Loucy (cell line): ENCODE data around the gene PAQR4.

Experiments used
- H2AFZ ChIP-seq: fragments of 200-600 bp; sonication (generic); 2 replicates; pipeline ENCODE4 v1.6.0; 2016; ENCODE audit warnings: antibody characterized with exemption, mild to moderate bottlenecking, low read length, moderate library complexity
- H3F3A ChIP-seq: fragments of 200-600 bp; 2 replicates; pipeline ENCODE4 v1.6.0; 2016; ENCODE audit warnings: antibody characterized with exemption, low read depth, mild to moderate bottlenecking
- H3K27me3 ChIP-seq: fragments of 200-600 bp; sonication (generic); 2 replicates; pipeline ENCODE4 v1.6.1; 2014; ENCODE audit warnings: low read length, mild to moderate bottlenecking; ENCODE audit not compliant: insufficient read depth, poor library complexity, severe bottlenecking
- H3K36me3 ChIP-seq: fragments of 200-600 bp; sonication (generic); 2 replicates; pipeline ENCODE4 v1.6.1; 2016; ENCODE audit warnings: low read length; ENCODE audit not compliant: insufficient read depth
- H3K4me1 ChIP-seq: fragments of 200-600 bp; sonication (generic); 2 replicates; pipeline ENCODE4 v1.5.1; 2014; ENCODE audit warnings: low read length, mild to moderate bottlenecking; ENCODE audit not compliant: insufficient read depth, poor library complexity, severe bottlenecking
- H3K4me2 ChIP-seq: fragments of 200-600 bp; sonication (generic); 2 replicates; pipeline ENCODE4 v1.6.0; 2014; ENCODE audit warnings: antibody characterized with exemption, low read length, low read depth, mild to moderate bottlenecking; ENCODE audit not compliant: poor library complexity, severe bottlenecking
- H3K4me3 ChIP-seq: fragments of 200-600 bp; sonication (generic); 2 replicates; pipeline ENCODE4 v1.5.1; 2014; ENCODE audit warnings: low read length, mild to moderate bottlenecking, mixed read lengths; ENCODE audit not compliant: poor library complexity, severe bottlenecking
- H3K79me2 ChIP-seq: fragments of 200-600 bp; sonication (generic); 2 replicates; pipeline ENCODE4 v1.6.1; 2014; ENCODE audit warnings: low read length; ENCODE audit not compliant: insufficient read depth
- H3K9ac ChIP-seq: fragments of 200-600 bp; sonication (generic); 2 replicates; pipeline ENCODE4 v1.6.0; 2014; ENCODE audit warnings: mild to moderate bottlenecking, low read depth, low read length, moderate library complexity; ENCODE audit not compliant: poor library complexity, severe bottlenecking
- H3K9me2 ChIP-seq: fragments of 200-600 bp; sonication (generic); replicated peaks from 2 replicates; pipeline ENCODE4 v1.6.1; 2016; ENCODE audit warnings: low read depth, low read length, mixed read lengths
- H3K9me3 ChIP-seq: fragments of 200-600 bp; sonication (generic); 2 replicates; pipeline ENCODE4 v1.6.1; 2014; ENCODE audit warnings: mild to moderate bottlenecking, antibody characterized with exemption, low read length, low read depth; ENCODE audit not compliant: insufficient read depth
- H4K20me1 ChIP-seq: fragments of 200-600 bp; sonication (generic); 2 replicates; pipeline ENCODE4 v1.6.0; 2014; ENCODE audit warnings: antibody characterized with exemption, low read length, mild to moderate bottlenecking; ENCODE audit not compliant: insufficient read depth, poor library complexity, severe bottlenecking
- EZH2phosphoT487 ChIP-seq: fragments of 200-600 bp; IDR thresholded peaks from 2 replicates; pipeline ENCODE4 v1.6.1; 2018; ENCODE audit warnings: antibody characterized with exemption, mild to moderate bottlenecking, moderate library complexity, borderline replicate concordance
- TF ChIP-seq, protein P1 (sequence below): fragments of 200-600 bp; sonication (generic); conservative IDR thresholded peaks from 2 replicates; pipeline ENCODE4 v1.5.1; 2014; ENCODE audit warnings: mild to moderate bottlenecking, antibody characterized with exemption, low read length

PAQR4 gene

GRCh38 chr16:2990891-2991290 is 21.7 kb downstream of the PAQR4 start:
- no peaks in the 10 kb centered on the region for H3K36me3 ChIP-seq
- H3K27me3 ChIP-seq, result no peaks in the 10 kb centered on the region
- no peaks in the 10 kb centered on the region for H3K9me2 ChIP-seq
- no peaks in the 10 kb centered on the region for H3F3A ChIP-seq
- H3K9ac ChIP-seq, result no peak overlapping the region
- no peak overlapping the region for H3K4me3 ChIP-seq
- no peaks in the 10 kb centered on the region for H3K4me1 ChIP-seq
- H3K4me2 ChIP-seq, result no peak overlapping the region
- H4K20me1 ChIP-seq, result no peaks in the 10 kb centered on the region
- H3K79me2 ChIP-seq, result no peaks in the 10 kb centered on the region
- no peak for TF ChIP-seq EZH2phosphoT487
- TF ChIP-seq, protein P1, sequence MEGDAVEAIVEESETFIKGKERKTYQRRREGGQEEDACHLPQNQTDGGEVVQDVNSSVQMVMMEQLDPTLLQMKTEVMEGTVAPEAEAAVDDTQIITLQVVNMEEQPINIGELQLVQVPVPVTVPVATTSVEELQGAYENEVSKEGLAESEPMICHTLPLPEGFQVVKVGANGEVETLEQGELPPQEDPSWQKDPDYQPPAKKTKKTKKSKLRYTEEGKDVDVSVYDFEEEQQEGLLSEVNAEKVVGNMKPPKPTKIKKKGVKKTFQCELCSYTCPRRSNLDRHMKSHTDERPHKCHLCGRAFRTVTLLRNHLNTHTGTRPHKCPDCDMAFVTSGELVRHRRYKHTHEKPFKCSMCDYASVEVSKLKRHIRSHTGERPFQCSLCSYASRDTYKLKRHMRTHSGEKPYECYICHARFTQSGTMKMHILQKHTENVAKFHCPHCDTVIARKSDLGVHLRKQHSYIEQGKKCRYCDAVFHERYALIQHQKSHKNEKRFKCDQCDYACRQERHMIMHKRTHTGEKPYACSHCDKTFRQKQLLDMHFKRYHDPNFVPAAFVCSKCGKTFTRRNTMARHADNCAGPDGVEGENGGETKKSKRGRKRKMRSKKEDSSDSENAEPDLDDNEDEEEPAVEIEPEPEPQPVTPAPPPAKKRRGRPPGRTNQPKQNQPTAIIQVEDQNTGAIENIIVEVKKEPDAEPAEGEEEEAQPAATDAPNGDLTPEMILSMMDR, result no peak
- no peaks in the 10 kb centered on the region for H3K9me3 ChIP-seq
- H2AFZ ChIP-seq, result no peak overlapping the region

- H3F3A ChIP-seq, result no peaks in the 10 kb centered on the region
- no peak overlapping the region for H3K9ac ChIP-seq
- H3K4me3 ChIP-seq, result no peak overlapping the region
- no peaks in the 10 kb centered on the region for H3K27me3 ChIP-seq
- no peak overlapping the region for H3K4me2 ChIP-seq
- no peaks in the 10 kb centered on the region for H3K9me2 ChIP-seq
- no peaks in the 10 kb centered on the region for H4K20me1 ChIP-seq
- H3K4me1 ChIP-seq, result no peaks in the 10 kb centered on the region
- TF ChIP-seq EZH2phosphoT487, result no peak
- TF ChIP-seq, protein P1, result no peak
- H2AFZ ChIP-seq, result no peak overlapping the region
- H3K36me3 ChIP-seq, result no peaks in the 10 kb centered on the region
- no peaks in the 10 kb centered on the region for H3K9me3 ChIP-seq
- no peaks in the 10 kb centered on the region for H3K79me2 ChIP-seq
These were observed 22.6 kb downstream of the PAQR4 start for GRCh38 chr16:2991566-2992261.

- no peak for TF ChIP-seq EZH2phosphoT487
- TF ChIP-seq, protein P1, result no peak
- H3K4me1 ChIP-seq, result no peaks in the 10 kb centered on the region
- no peaks in the 10 kb centered on the region for H4K20me1 ChIP-seq
- no peaks in the 10 kb centered on the region for H3K27me3 ChIP-seq
- H3K9me2 ChIP-seq, result no peaks in the 10 kb centered on the region
- H3K4me3 ChIP-seq, result no peak overlapping the region
- H3K79me2 ChIP-seq, result no peaks in the 10 kb centered on the region
- H2AFZ ChIP-seq, result no peak overlapping the region
- no peak overlapping the region for H3K9ac ChIP-seq
- H3K9me3 ChIP-seq, result no peaks in the 10 kb centered on the region
- H3K36me3 ChIP-seq, result no peaks in the 10 kb centered on the region
- H3K4me2 ChIP-seq, result no peak overlapping the region
- no peaks in the 10 kb centered on the region for H3F3A ChIP-seq
These were observed 23.4 kb downstream of the PAQR4 start for GRCh38 chr16:2992383-2993081.
